Measurements from ENCODE around the gene ZRANB1.

Gene ZRANB1

GRCh38 chr10:125023862-125024496, 82.1 kb downstream of the ZRANB1 start:
- peak; percentile 44 for DNase-seq

DNA sequence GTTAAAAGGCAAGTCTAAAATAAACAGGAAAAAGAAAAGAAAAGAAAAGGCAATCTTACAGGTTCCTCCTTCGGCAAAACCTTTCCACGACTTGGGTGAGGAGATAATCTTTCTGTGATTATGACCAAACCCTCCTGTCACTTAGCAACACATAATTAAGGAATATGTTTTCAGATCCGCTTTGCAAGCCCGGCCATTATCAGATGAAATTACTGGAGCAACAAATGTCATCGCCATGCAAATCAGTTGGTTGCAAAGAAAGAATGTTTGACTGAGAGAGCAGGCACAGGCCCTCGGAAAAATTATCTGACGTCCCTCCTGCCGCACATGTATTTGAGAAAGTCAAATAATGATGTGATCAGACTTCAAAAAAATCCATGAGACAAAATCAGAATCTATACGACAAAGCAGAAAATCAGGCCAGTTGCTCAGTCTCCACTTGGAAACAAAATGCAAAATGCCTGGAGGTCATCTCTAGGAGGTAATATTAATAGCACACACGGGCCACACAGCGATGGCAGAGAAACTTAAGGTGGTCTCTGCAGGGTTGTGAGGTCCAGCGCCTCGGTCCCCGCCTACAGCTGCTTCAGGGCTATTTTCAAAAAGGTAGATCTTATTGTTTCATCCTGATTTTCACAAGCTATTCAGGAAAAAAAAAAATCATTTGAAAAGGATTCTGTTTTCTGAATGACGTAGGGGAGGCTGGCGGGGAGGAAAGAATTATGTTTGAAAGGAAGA, 82.7 kb downstream of the ZRANB1 start:
- DNase-seq: peak; percentile 55

DNA sequence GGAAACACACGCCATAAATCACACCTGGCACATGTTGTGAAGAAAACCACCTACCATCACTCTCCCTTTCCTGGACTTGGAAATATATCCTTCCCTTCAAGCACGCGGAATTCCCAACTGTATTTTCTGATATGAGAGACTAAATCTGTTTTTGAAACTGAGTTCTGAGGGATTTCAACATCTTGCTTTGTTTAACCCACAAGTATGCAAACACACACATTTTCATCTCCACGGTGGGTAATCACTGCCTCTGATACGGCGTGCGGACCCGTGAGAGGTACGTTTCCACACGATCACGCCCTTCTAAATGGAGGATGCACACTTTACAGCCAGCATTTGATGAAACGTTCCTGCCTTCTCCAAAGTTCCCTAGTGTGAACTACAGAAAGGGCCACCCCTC, 83.4 kb downstream of the ZRANB1 start:
- no peak for DNase-seq

- DNase-seq: no peak
These were observed 84.4 kb downstream of the ZRANB1 start for GRCh38 chr10:125026036-125026931.

- no peak for DNase-seq
These were observed 85.2 kb downstream of the ZRANB1 start for GRCh38 chr10:125026974-125027735.

- DNase-seq: peak; percentile 53
These were observed 86.2 kb downstream of the ZRANB1 start for GRCh38 chr10:125027871-125028869.

- DNase-seq: no peak
These were observed 87.8 kb downstream of the ZRANB1 start for GRCh38 chr10:125029584-125030242.

GRCh38 chr10:125030567-125031197, 88.8 kb downstream of the ZRANB1 start:
- no peak for DNase-seq

DNA sequence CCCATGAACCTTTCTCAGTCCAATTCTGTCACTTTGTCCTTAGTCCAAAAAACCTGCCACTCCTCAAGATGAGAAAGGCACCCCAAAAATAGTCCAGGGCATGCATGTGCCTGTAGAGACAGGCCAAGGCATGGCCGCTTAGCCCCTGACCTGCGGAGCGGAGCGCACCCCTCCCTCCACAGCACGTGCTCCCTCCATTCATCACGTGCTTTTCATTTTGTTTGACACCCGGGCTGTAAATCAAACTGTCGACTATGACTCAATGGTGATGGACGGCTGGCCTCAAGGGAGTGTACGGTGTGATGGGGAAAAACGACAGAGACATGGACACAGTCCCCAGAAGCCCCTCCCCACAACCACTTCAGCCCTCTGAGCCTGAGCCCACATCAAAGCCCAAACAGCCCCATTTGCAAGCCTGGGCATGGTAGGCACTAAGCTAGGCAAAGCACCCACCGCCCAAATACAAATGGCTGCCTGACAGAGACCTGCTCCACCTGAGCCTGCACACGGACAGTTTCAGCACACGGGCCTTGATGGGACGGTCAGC, 90.6 kb downstream of the ZRANB1 start:
- no peak for DNase-seq

DNA sequence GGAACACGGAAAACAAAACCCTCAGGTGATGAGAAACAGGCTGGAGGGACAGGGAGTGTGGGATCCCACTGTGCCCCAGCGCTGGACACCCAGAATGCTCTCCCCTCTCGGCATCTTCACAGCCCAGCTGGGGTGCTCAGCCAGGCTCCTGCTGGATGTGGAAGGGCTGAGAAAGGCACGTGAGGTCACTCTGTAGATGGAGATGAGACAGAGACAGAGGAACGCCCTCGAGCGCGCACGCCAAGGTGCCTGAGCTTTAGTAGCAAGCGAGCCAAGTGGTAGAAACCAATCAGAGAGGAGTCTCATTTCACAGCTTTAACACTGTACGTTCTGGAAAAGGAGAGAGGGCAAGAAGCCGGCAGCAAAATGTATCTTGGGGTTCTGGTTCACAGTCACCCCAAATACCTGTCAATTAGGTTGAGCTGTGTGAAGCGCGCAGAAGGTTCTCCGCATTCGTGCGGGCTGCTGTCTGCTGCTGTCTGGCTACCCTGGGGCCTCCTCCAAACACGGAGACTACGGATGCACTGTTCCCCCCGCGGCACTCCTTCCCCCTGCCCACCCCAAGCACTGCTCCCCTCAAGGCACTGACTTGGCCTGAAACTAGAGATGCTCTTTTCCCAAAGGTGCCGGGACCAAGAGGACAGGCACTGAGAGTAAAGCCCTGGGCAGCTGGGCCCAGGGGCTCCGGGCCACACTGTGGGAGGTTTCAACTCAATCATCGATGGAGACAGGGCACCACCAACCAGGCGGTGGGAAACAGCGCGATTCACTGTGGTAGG, 91.4 kb downstream of the ZRANB1 start:
- DNase-seq: no peak

GRCh38 chr10:125034675-125035074, 92.8 kb downstream of the ZRANB1 start:
- no peak for DNase-seq

DNA sequence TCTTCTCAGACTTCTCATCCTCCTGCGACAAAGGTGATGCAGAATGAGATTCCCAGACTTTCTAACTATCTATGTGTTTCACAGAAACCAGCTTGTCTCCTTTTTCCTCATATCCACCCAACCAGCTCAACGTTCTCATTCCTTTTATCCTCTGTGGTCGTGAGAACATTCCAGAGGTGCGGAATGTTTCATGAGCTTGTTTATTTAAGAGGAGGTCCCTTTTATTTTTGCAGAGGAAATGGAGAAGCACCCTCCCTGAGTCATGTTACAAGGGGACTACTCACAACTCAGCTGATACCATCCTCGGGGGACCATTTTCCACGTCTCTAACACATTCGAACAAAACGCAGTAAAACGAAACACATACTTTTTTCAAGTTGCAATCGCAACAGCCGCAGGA, 93.2 kb downstream of the ZRANB1 start:
- no peak for DNase-seq

- DNase-seq: no peak
These were observed 93.8 kb downstream of the ZRANB1 start for GRCh38 chr10:125035588-125036295.

DNA sequence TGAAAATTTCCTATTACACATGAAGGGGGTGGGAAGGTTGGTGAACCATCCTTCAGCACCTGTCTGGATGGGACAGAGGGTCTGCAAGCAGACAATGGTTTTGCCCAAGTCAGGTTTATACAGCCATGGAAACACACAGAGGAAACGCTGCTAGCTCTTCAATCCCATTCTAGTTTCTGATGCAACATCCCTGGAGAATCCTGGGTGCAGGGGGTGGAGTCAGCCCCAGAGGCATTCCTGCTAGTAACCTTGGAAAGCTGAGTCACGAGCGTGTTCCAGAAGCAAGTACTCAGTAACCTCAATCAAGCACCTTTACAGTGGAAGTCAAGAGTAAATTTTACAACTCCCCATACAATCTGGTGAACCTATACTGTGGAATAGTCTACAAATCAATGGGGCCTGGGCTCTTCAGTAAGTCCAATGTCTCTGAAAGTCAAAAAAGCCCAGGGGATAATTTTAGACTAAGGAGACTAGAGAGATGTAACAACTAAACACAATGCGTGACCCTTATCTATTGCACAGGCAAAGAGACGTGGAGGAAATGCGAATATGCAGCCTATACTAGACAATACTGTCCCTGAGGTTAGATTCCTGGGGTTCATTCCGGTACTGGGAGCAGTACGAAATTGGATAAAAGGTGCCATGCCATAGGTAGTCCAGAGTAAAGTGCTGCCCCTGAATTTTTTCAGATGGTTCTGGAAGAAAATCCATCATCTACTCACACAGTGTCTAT, 95.4 kb downstream of the ZRANB1 start:
- no peak for DNase-seq

Data from retina (tissue), 1 donor.